HG02870 (cell line): ENCODE results near the gene CMSS1.
"Not testable (repeated sequence)": the region's sequence is repeated elsewhere in the genome, so short reads cannot be mapped to it uniquely, and the experiment has no call there.

Source experiments
- ATAC-seq: cut with Tn5 transposase; IDR thresholded peaks from one replicate; pipeline ENCODE4 v1.9.1; 2021; ENCODE audit warnings: mild to moderate bottlenecking, moderate library complexity; ENCODE audit not compliant: unreplicated experiment

Gene CMSS1

GRCh38 chr3:100043271-100043670, 225.6 kb downstream of the CMSS1 start:
- ATAC-seq: no peak

GRCh38 chr3:100044369-100044768, 226.7 kb downstream of the CMSS1 start:
- peak; percentile 81 for ATAC-seq

GRCh38 chr3:100045696-100046095, 228.0 kb downstream of the CMSS1 start:
- ATAC-seq: no peak

- ATAC-seq: no peak
Measured at GRCh38 chr3:100046986-100047385, 229.3 kb downstream of the CMSS1 start.

- ATAC-seq: peak; percentile 64
Measured at GRCh38 chr3:100047455-100048141, 229.9 kb downstream of the CMSS1 start.

GRCh38 chr3:100048248-100048647, 230.6 kb downstream of the CMSS1 start:
- no peak for ATAC-seq

GRCh38 chr3:100051513-100051912, 233.9 kb downstream of the CMSS1 start:
- ATAC-seq: not testable (repeated sequence)

- ATAC-seq: no peak
Measured at GRCh38 chr3:100053951-100054620, 236.4 kb downstream of the CMSS1 start.

- no peak for ATAC-seq
Measured at GRCh38 chr3:100057716-100058575, 240.3 kb downstream of the CMSS1 start.

- no peak for ATAC-seq
Measured at GRCh38 chr3:100059472-100059871, 241.8 kb downstream of the CMSS1 start.

GRCh38 chr3:100060685-100061484, 243.2 kb downstream of the CMSS1 start:
- ATAC-seq: peak; percentile 74

- no peak for ATAC-seq
Measured at GRCh38 chr3:100062665-100063064, 245.0 kb downstream of the CMSS1 start.

GRCh38 chr3:100063929-100064461, 246.3 kb downstream of the CMSS1 start:
- no peak for ATAC-seq

- no peak for ATAC-seq
Measured at GRCh38 chr3:100067589-100067988, 249.9 kb downstream of the CMSS1 start.

GRCh38 chr3:100068826-100069225, 251.2 kb downstream of the CMSS1 start:
- ATAC-seq: peak; percentile 61

- ATAC-seq: no peak
Measured at GRCh38 chr3:100069472-100069871, 251.8 kb downstream of the CMSS1 start.

GRCh38 chr3:100072326-100073048, 254.8 kb downstream of the CMSS1 start:
- ATAC-seq: no peak

- ATAC-seq: no peak
Measured at GRCh38 chr3:100073049-100073713, 255.5 kb downstream of the CMSS1 start.

- no peak for ATAC-seq
Measured at GRCh38 chr3:100073714-100074307, 256.1 kb downstream of the CMSS1 start.
